DND-41 (cell line): ENCODE measurements around the gene ETV1.

Experiments used
- ATAC-seq: fragments of 200-7000 bp; cut with Tn5 transposase; 3 replicates; pipeline ENCODE4 v1.9.1; 2021; ENCODE audit warnings: low read depth; ENCODE audit not compliant: insufficient read depth
- DNase-seq: peaks from one replicate; pipeline ENCODE4 v3.0.0-alpha.2; 2020
- H2AFZ ChIP-seq: 2 replicates; pipeline ENCODE4 v1.6.0; 2012; ENCODE audit warnings: low read depth, low read length
- H3K27ac ChIP-seq: 2 replicates; pipeline ENCODE4 v1.5.1; 2012; ENCODE audit warnings: low read length, inconsistent platforms
- H3K27me3 ChIP-seq: fragments of 200-600 bp; sonication (generic); 2 replicates; pipeline ENCODE4 v1.6.0; 2012; ENCODE audit warnings: low read length, mild to moderate bottlenecking, inconsistent platforms; ENCODE audit not compliant: insufficient read depth, poor library complexity
- H3K36me3 ChIP-seq: 2 replicates; pipeline ENCODE4 v1.5.1; 2012; ENCODE audit warnings: low read length, inconsistent platforms; ENCODE audit not compliant: insufficient read depth
- H3K4me1 ChIP-seq: 2 replicates; pipeline ENCODE4 v1.5.1; 2012; ENCODE audit warnings: mild to moderate bottlenecking, low read length; ENCODE audit not compliant: insufficient read depth
- H3K4me2 ChIP-seq: 2 replicates; pipeline ENCODE4 v1.6.0; 2012; ENCODE audit warnings: mild to moderate bottlenecking, moderate library complexity, low read length, inconsistent platforms; ENCODE audit not compliant: insufficient read depth
- H3K4me3 ChIP-seq, 2 experiments: fragments of 200-600 bp in 1 of 2; shearing (Covaris generic) in 1 of 2; 2 replicates each; pipeline ENCODE4 v1.5.1; 2012 to 2016; ENCODE audit warnings: inconsistent platforms in 2 of 2, low read length in 2 of 2, mild to moderate bottlenecking in 2 of 2, low read depth in 1 of 2, moderate library complexity in 1 of 2
- H3K79me2 ChIP-seq: 2 replicates; pipeline ENCODE4 v1.6.0; 2012; ENCODE audit warnings: low read length, inconsistent platforms; ENCODE audit not compliant: insufficient read depth
- H3K9ac ChIP-seq: 2 replicates; pipeline ENCODE4 v1.6.0; 2012; ENCODE audit warnings: low read depth, mild to moderate bottlenecking, inconsistent platforms, low read length, moderate library complexity
- H3K9me3 ChIP-seq: 2 replicates; pipeline ENCODE4 v1.5.1; 2012; ENCODE audit warnings: low read length, moderate library complexity, mild to moderate bottlenecking, inconsistent platforms; ENCODE audit not compliant: insufficient read depth, severe bottlenecking
- H4K20me1 ChIP-seq: 2 replicates; pipeline ENCODE4 v1.6.0; 2012; ENCODE audit warnings: low read length; ENCODE audit not compliant: insufficient read depth
- CTCF ChIP-seq: IDR thresholded peaks from 2 replicates; pipeline ENCODE4 v1.5.1; 2012; ENCODE audit warnings: borderline replicate concordance, low read length, moderate library complexity, mild to moderate bottlenecking; ENCODE audit not compliant: poor library complexity, severe bottlenecking; ENCODE audit errors: extremely low read depth
- EZH2 ChIP-seq: IDR thresholded peaks from 3 replicates; pipeline ENCODE4 v1.6.1; 2012; ENCODE audit warnings: borderline replicate concordance, low read depth, mild to moderate bottlenecking, moderate library complexity, low read length, inconsistent platforms; ENCODE audit not compliant: severe bottlenecking

The ETV1 gene

DNA sequence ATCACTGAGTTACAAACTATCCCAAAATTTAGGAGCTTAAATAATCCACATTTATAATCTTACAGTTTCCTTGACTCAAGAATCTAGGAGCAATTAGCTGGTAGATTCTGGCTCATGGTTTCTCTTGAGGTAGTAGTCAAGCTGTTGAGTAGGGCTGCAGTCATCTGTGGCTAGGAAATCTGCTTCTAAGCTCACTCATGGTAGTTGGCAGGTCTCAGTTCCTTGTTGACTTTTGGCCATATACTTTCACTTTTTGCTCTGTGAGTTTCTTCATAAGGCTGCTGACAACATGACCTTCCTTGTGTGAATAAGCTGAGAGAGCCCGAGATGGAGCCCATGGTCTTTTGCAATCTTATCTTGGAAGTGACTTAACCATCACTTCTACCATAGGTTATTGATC is 10.8 kb upstream of the ETV1 start:
- no peak overlapping the region for H3K27ac ChIP-seq
- H3K9ac ChIP-seq = no peak overlapping the region
- no peaks in the 10 kb centered on the region for H3K9me3 ChIP-seq
- no peaks in the 10 kb centered on the region for H3K36me3 ChIP-seq
- H3K4me3 ChIP-seq = no peak overlapping the region
- H3K79me2 ChIP-seq = no peaks in the 10 kb centered on the region
- ATAC-seq (no peak), DNase-seq (no peak)
- H4K20me1 ChIP-seq = no peaks in the 10 kb centered on the region
- H3K27me3 ChIP-seq = no peaks in the 10 kb centered on the region
- no peak overlapping the region for H2AFZ ChIP-seq
- H3K4me2 ChIP-seq = no peak overlapping the region
- H3K4me1 ChIP-seq = no peaks in the 10 kb centered on the region
- TF ChIP-seq CTCF (no peak), EZH2 (no peak)

DNA sequence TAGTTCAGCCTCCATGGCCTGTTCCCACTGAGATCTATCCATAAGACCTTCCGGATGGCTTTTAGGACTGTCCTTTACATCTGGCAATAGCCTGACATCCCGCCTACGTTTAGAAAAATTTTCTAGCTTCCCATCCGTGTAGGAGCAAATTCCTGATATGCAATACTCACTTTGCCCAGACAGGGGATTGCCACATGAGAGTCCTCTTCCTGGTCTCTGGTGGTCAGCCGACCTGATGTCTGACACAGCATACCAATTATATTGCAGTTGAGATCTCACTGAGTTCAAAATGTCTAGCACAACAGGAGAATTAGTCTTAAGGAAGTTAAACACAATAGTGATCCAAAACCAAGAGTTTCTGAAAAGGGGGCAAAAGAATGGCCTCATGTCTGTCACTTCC is 9.4 kb upstream of the ETV1 start:
- no peaks in the 10 kb centered on the region for H3K27me3 ChIP-seq
- no peak overlapping the region for H3K4me3 ChIP-seq
- H3K9me3 ChIP-seq = no peaks in the 10 kb centered on the region
- no peak overlapping the region for H2AFZ ChIP-seq
- no peaks in the 10 kb centered on the region for H3K36me3 ChIP-seq
- no peak overlapping the region for H3K27ac ChIP-seq
- DNase-seq (no peak), ATAC-seq (no peak)
- H4K20me1 ChIP-seq = no peaks in the 10 kb centered on the region
- TF ChIP-seq CTCF (no peak), EZH2 (no peak)
- no peaks in the 10 kb centered on the region for H3K4me1 ChIP-seq
- no peaks in the 10 kb centered on the region for H3K79me2 ChIP-seq
- no peak overlapping the region for H3K9ac ChIP-seq
- H3K4me2 ChIP-seq = no peak overlapping the region

- ATAC-seq (no peak), DNase-seq (no peak)
- H3K27ac ChIP-seq = no peak overlapping the region
- H3K27me3 ChIP-seq = no peaks in the 10 kb centered on the region
- H3K79me2 ChIP-seq = no peaks in the 10 kb centered on the region
- no peak overlapping the region for H3K9ac ChIP-seq
- no peak overlapping the region for H3K4me2 ChIP-seq
- TF ChIP-seq CTCF (no peak), EZH2 (no peak)
- no peaks in the 10 kb centered on the region for H3K36me3 ChIP-seq
- no peak overlapping the region for H3K4me3 ChIP-seq
- peaks cover 3% of the 10 kb centered on the region for H3K9me3 ChIP-seq
- H4K20me1 ChIP-seq = no peaks in the 10 kb centered on the region
- H2AFZ ChIP-seq = no peak overlapping the region
- no peaks in the 10 kb centered on the region for H3K4me1 ChIP-seq
These were observed 3.1 kb upstream of the ETV1 start for GRCh38 chr7:13992596-13992964.
